ENCODE measurements around the gene LGALS1.

DNA sequence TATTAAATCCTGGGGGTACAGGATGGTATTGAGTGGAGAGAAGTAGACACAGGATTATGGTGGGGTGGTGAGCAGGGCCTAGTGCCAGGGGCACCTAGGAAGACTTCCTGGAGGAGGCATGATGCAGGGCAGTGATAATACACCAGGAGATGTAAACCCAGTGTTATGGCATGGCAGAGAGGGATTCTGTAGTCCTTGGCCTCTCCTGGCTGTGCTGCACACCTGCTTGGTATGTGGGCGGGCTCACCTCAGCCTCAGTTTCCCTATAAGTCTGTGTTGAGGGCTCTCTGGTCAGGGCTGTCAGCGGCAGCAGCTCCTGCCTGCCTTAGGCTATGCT is 14.8 kb upstream of the LGALS1 start:
- TF ChIP-seq, protein P1, sequence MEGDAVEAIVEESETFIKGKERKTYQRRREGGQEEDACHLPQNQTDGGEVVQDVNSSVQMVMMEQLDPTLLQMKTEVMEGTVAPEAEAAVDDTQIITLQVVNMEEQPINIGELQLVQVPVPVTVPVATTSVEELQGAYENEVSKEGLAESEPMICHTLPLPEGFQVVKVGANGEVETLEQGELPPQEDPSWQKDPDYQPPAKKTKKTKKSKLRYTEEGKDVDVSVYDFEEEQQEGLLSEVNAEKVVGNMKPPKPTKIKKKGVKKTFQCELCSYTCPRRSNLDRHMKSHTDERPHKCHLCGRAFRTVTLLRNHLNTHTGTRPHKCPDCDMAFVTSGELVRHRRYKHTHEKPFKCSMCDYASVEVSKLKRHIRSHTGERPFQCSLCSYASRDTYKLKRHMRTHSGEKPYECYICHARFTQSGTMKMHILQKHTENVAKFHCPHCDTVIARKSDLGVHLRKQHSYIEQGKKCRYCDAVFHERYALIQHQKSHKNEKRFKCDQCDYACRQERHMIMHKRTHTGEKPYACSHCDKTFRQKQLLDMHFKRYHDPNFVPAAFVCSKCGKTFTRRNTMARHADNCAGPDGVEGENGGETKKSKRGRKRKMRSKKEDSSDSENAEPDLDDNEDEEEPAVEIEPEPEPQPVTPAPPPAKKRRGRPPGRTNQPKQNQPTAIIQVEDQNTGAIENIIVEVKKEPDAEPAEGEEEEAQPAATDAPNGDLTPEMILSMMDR (IDR thresholded peaks at IDR 0.05; ENCODE audit: poor library complexity): no peak
- TF ChIP-seq EZH2 (IDR thresholded peaks at IDR 0.05; ENCODE audit: borderline replicate concordance) (no peak), EZH2phosphoT487 (IDR thresholded peaks at IDR 0.05; ENCODE audit: low read depth, severe bottlenecking, unreplicated experiment) (no peak)

Measured in hepatocyte (in vitro differentiated cells).